SK-N-MC (cell line): Measurements from ENCODE around the gene LRRC23.

Experiments used
- DNase-seq: peaks from one replicate; pipeline ENCODE4 v3.0.0-alpha.2; 2011; ENCODE audit warnings: low read depth, low spot score
- H3K27ac ChIP-seq: fragments of 200-600 bp; sonication (generic); 2 replicates; pipeline ENCODE4 v1.5.1; 2016; ENCODE audit warnings: mixed run types
- H3K36me3 ChIP-seq: fragments of 200-600 bp; sonication (generic); 2 replicates; pipeline ENCODE4 v1.6.1; 2017; ENCODE audit warnings: antibody characterized with exemption, low read length, mixed read lengths; ENCODE audit not compliant: insufficient read depth
- H3K4me3 ChIP-seq: fragments of 200-600 bp; sonication (generic); 2 replicates; pipeline ENCODE4 v1.5.1; 2016
- H3K9ac ChIP-seq: fragments of 200-600 bp; sonication (generic); 2 replicates; pipeline ENCODE4 v1.8.0; 2017; ENCODE audit warnings: mixed run types, mixed read lengths; ENCODE audit not compliant: insufficient read length
- H3K9me3 ChIP-seq: fragments of 200-600 bp; sonication (generic); 2 replicates; pipeline ENCODE4 v1.6.1; 2017; ENCODE audit warnings: low read depth, mild to moderate bottlenecking, antibody characterized with exemption, low read length, moderate library complexity, mixed read lengths
- EZH2 ChIP-seq: fragments of 200-600 bp; sonication (generic); IDR thresholded peaks from one replicate; pipeline ENCODE4 v1.6.1; 2017; ENCODE audit warnings: antibody characterized with exemption
- FOXP2 ChIP-seq: optimal IDR thresholded peaks from 2 replicates; pipeline ENCODE3; 2011; ENCODE audit warnings: mild to moderate bottlenecking, moderate library complexity; ENCODE audit not compliant: insufficient read depth; ENCODE audit errors: extremely low read length, control extremely low read depth
- POLR2AphosphoS5 ChIP-seq: IDR thresholded peaks from 2 replicates; pipeline ENCODE4 v1.6.1; 2012; ENCODE audit warnings: mild to moderate bottlenecking, low read depth, low read length, borderline replicate concordance

LRRC23 gene

DNA sequence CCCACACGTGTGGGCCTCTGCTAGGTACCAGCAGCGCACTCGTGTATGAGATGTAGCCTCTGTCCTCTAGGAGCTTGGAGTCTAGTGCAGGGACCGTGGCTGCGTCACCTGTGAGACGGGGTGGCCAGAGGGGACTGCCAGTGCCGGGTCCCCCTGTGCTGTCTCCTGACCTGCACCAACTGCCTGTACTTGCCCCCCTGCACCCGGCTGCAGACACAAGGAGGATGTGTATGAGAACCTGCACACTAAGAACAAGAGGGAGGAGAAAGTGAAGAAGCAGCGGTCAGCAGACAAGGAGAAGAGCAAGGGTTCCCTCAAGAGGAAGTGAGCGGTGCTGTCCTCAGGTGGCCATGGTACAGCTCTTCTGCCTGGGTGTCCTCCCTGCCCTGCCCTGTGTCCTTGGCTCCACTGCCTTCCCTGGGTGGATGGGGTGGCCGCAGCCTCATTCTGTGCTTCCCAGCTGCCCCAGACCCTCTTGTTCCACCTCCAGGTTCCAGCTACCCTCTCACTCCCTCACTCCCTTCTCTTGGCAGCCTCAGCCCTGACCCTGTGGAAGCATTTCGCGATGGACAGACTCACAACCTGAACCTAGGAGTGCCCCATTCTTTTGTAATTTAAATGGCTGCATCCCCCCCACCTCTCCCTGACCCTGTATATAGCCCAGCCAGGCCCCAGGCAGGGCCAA lies 56.1 kb downstream of the LRRC23 start:
- Histone ChIP-seq H3K9ac (peak overlapping the region; percentile 73), H3K4me3 (no peak overlapping the region), H3K27ac (peak overlapping the region; percentile 94), H3K36me3 (peaks cover 6% of the 10 kb centered on the region), H3K9me3 (no peaks in the 10 kb centered on the region)
- DNase-seq: no peak
- no peak for TF ChIP-seq POLR2AphosphoS5
- TF ChIP-seq FOXP2: no peak
- no peak for TF ChIP-seq EZH2

GRCh38 chr12:6961278-6961694 lies 56.7 kb downstream of the LRRC23 start:
- peak overlapping the region; percentile 73 for H3K9ac ChIP-seq
- peaks cover 12% of the 10 kb centered on the region for H3K36me3 ChIP-seq
- peak overlapping the region; percentile 66 for H3K4me3 ChIP-seq
- DNase-seq: no peak
- TF ChIP-seq FOXP2 (no peak), POLR2AphosphoS5 (no peak; the same call in 1 of the 2 replicates), EZH2 (no peak)
- no peaks in the 10 kb centered on the region for H3K9me3 ChIP-seq
- H3K27ac ChIP-seq: peak overlapping the region; percentile 94

- TF ChIP-seq FOXP2 (peak; percentile 43), EZH2 (no peak)
- Histone ChIP-seq H3K9me3 (no peaks in the 10 kb centered on the region), H3K9ac (peak overlapping the region; percentile 73), H3K4me3 (peak overlapping the region; percentile 66), H3K27ac (peak overlapping the region; percentile 94), H3K36me3 (peaks cover 17% of the 10 kb centered on the region)
- peak; percentile 59 for DNase-seq
Measured at GRCh38 chr12:6961695-6962284, 57.2 kb downstream of the LRRC23 start.

- peak overlapping the region; percentile 94 for H3K27ac ChIP-seq
- H3K4me3 ChIP-seq: peak overlapping the region; percentile 66
- peak overlapping the region; percentile 47 for H3K9ac ChIP-seq
- DNase-seq: no peak
- H3K36me3 ChIP-seq: peaks cover 24% of the 10 kb centered on the region
- TF ChIP-seq FOXP2: no peak
- no peak for TF ChIP-seq POLR2AphosphoS5
- TF ChIP-seq EZH2: no peak
- no peaks in the 10 kb centered on the region for H3K9me3 ChIP-seq
Measured at GRCh38 chr12:6962285-6963015, 57.8 kb downstream of the LRRC23 start.

DNA sequence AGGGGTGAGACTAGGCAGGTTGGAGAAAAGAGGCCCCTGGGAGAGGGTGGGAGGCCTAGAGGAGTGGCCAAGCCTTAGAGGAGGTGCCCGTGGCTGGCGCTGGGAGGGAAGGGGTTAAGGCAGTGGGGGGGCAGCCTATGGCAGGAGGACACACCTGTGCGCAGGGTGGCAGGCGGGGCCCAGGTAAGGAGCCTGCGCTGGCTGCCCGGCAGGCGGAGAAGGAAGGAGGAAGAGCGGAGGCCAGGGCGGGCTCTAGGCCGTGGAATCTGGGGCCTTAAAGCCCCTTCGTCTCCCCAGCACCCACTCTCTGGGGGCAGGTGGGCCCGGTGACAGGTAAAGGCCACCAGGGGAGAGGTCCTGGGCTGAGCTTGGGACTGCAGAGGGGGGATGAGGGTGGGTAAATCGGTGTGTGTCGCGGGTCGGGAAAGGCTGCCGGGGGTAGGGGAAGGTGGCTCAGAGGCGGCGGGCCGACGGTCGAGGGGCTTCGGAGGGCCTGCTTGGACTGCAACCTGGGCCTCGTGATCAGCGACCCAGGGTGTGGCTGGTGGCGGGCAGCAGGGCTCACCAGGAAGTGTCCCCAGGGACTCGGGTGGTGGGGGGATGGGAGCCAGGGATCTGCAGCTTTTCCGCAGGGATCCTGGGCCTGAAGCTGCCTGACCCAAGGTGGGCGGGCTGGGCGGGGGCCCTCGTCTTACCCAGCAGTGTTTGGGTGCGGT lies 58.6 kb downstream of the LRRC23 start:
- no peak overlapping the region for H3K4me3 ChIP-seq
- H3K9ac ChIP-seq: peak overlapping the region; percentile 47
- no peak for DNase-seq
- H3K36me3 ChIP-seq: peaks cover 31% of the 10 kb centered on the region
- H3K27ac ChIP-seq: peak overlapping the region; percentile 94
- no peak for TF ChIP-seq FOXP2
- no peak for TF ChIP-seq EZH2
- TF ChIP-seq POLR2AphosphoS5: no peak
- H3K9me3 ChIP-seq: no peaks in the 10 kb centered on the region
